GM12872 (cell line): ENCODE measurements around the gene STK32C.

ENCODE experiments used
- TF ChIP-seq, protein P1 (sequence below): IDR thresholded peaks from 3 replicates; pipeline ENCODE4 v1.5.1; 2011; ENCODE audit warnings: low read depth, mild to moderate bottlenecking, low read length, moderate library complexity; ENCODE audit not compliant: insufficient read depth

STK32C gene

DNA sequence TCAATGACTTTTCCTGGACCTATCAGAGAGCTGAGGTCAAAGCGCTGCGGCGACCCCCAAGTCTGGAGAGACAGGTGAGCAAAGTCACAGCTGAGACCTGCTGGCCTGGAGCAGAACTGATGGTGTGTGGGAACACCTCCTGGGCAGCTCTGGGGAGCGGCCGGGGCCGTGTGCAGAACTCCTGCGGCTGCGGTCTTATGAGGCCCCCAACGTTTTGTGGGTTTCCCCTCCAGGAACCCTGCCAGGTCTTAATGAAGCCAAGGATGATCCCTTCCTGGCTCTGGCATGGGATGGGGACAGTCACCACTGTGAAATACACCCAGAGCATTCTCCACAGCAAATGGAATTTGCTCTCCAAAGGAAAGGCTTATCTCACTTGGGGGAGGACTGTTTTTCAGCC is 94.9 kb downstream of the STK32C start:
- TF ChIP-seq, protein P1, sequence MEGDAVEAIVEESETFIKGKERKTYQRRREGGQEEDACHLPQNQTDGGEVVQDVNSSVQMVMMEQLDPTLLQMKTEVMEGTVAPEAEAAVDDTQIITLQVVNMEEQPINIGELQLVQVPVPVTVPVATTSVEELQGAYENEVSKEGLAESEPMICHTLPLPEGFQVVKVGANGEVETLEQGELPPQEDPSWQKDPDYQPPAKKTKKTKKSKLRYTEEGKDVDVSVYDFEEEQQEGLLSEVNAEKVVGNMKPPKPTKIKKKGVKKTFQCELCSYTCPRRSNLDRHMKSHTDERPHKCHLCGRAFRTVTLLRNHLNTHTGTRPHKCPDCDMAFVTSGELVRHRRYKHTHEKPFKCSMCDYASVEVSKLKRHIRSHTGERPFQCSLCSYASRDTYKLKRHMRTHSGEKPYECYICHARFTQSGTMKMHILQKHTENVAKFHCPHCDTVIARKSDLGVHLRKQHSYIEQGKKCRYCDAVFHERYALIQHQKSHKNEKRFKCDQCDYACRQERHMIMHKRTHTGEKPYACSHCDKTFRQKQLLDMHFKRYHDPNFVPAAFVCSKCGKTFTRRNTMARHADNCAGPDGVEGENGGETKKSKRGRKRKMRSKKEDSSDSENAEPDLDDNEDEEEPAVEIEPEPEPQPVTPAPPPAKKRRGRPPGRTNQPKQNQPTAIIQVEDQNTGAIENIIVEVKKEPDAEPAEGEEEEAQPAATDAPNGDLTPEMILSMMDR = no peak

DNA sequence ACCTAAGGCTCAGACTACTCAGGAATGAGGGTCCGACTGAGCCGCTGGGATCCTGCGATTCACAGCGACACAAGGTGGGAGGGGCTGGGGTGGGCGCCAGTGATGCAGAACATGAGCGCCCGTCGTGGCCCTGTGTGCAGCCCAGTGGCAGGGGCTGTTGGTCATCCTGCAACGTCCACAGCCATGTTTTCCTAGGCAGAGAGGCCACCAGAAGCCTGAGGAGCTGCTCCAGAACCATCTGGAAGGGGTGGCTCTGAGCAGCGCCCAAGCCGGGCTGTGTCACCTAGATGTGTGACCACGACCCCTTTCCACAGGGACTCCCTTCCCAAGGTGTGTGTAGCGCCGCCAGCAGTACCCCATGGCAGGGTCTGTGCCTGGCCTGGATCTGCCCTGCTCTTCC is 96.5 kb downstream of the STK32C start:
- TF ChIP-seq, protein P1 = no peak

DNA sequence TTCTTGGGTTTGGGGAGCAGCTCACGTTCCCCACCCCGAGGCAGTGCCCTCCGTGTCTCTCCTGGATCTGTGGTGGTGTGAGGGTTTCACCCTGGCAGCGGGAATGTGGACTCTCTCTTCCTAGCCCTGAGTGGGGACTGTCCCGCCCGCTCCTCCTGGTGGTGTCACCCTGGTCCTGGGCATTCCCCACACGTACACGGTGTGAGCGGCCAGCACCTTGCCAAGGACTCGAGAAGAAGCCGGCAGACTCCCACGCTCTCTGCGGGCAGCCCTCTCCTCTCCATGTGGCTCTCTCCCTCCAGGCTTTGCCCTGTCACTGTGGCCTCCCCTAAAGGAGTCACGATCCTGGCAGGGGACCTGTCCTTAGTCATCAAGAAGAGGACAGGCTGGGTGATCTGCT is 97.0 kb downstream of the STK32C start:
- TF ChIP-seq, protein P1 = no peak

DNA sequence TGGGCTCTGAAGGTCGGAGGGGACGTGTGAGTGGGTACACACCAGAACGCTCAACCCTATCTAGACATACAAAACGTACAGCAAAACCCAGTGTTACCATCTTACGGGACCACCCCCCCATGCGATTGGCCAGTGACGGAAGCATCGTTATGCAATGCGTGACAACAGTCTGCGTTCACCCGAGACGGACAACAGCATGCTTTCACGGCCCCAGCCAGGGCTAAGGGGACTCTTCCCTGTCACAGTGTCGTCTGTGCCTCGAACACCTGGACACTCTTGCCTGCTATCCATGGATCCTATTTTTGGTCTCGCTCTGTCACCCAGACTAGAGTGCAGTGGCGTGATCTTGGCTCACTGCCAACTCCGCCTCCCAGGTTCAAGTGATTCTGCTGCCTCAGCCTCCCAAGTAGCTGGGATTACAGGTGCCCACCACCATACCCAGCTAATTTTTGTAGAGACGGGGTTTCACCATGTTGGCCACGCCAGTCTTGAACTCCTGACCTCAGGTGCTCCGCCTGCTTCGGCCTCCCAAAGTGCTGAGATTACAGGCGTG is 97.7 kb downstream of the STK32C start:
- TF ChIP-seq, protein P1 = no peak

DNA sequence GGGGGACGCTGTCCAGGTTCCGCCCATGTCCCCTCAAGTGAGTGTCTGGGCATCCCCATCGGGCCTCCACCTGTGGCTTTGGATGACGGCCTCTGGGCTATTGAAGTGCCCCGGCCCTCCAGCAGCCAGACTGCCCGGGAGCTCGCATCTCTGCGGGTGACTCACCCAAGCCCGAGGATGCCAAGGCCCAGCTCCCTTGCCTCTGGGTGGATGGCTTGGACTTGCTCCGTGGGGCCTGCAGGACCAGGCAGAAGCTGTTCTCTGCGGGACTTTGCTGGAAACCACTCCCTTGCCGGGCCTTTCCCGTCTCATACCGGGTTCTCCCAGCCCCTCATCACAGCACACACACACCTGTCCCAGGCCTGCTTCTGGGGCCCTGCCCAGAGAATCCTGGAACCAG is 98.6 kb downstream of the STK32C start:
- TF ChIP-seq, protein P1 = no peak

DNA sequence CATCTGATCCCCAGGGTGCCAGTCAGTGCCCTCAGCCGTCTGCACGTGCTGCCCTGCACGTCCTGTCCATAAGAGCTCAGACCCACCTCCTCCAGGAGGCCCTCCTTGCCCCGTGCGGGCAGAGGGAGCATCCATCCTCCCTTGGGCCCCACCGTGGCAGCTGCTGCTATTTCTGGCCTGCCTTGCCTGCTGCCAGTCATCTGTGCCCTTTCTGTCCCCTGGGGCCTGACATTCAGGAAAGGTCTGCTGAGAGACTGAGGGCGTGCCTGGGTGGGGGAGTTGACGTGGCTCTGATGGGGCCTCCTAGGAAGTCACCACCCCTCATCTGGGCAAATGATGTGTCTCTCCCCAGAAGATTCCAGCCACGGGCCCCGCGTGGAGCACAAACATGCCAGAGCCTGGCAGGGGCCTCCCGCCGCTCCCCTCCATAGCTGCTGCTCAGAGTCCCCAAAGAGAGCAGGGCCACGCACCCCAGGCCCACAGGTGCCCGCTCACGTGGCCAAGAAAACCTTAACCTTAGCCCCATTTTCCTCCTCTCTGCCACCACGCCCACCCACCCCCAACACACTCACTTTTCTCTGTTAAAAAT is 99.2 kb downstream of the STK32C start:
- TF ChIP-seq, protein P1 = no peak

DNA sequence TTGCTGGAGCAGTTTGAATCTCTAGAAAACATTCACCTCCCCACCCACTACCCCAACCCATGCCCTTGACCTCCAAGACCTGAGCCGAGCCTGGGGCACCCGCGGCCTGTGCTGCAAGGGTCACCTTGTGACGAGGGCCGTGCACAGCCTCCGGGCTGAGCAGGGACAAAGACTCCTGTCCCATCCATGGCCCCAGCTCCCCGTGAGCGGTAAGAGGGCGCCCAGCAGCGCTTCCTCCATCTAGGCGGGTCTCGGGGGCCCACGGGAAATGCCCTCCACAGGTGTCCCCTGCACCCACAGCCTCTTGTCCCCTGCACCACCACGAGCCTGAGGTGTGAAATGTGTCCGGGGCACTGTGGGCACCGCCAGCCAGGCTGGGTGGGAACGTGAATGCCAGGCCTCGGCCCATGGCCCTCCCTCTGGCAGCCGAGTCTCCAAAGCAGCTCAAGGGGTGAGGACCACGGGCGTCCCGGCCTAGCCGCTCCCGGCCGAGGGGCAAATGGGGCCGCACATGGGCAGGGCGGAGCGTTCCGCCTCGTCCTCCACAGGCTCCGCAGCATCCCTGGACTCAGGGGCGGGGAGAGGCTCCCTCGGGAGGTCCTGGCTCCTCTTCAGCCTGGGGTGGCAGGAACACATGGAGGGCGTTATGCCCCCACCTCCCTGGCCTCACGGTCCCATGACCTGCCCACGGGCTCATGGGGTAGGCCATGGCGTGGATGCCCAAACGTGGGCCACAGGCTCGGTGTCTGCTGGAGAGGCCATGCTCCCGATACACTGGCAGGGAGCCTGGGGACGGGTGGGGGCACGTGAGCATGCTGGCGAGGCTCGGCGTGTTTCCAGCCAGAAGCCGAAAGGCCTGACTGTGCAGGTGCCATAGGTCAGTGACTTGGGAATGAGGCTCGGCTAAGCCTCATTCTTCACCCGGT is 100.0 kb downstream of the STK32C start:
- TF ChIP-seq, protein P1 = no peak
